NCI-H510A (cell line): ENCODE data around the gene RPS2.
A peak's percentile ranks its signal among the peaks of the same experiment; 100 is the strongest.

Source experiments
- DNase-seq: peaks from one replicate; lab custom pipeline; 2025; lab: John Stamatoyannopoulos, UW

RPS2 gene

DNA sequence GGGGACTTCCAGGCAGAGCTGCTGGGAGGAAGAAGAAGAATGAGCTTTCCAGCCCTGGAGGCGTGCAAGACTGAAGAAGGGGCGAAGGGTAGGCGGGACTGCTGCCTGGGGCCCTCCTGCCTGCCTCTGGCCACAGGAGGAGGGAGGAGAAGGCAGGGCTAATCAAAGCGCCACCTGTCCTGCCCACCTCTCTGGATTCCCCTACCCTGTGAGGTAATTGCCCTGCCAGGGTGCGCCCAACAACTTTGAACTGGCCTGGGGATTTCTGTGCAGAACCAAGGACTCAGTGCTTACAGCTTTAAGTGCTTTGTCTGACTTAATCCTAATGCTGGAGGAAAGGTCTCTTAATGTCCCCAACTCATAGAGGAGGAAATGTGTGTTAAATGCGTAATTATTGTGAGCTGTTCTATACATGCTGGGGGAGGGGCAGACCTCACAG is 16.8 kb upstream of the RPS2 start, which contains the start of gene NOXO1:
Gene NOXO1, minus strand, starts transcription at position 72 of the 439 bp plus-strand sequence. CDS start 290 bp downstream, outside the sequence.
- DNase-seq = no peak

GRCh38 chr16:1980770-1981087 is 16.1 kb upstream of the RPS2 start:
- no peak for DNase-seq

- no peak for DNase-seq
Measured at GRCh38 chr16:1980030-1980769, 15.6 kb upstream of the RPS2 start.

DNA sequence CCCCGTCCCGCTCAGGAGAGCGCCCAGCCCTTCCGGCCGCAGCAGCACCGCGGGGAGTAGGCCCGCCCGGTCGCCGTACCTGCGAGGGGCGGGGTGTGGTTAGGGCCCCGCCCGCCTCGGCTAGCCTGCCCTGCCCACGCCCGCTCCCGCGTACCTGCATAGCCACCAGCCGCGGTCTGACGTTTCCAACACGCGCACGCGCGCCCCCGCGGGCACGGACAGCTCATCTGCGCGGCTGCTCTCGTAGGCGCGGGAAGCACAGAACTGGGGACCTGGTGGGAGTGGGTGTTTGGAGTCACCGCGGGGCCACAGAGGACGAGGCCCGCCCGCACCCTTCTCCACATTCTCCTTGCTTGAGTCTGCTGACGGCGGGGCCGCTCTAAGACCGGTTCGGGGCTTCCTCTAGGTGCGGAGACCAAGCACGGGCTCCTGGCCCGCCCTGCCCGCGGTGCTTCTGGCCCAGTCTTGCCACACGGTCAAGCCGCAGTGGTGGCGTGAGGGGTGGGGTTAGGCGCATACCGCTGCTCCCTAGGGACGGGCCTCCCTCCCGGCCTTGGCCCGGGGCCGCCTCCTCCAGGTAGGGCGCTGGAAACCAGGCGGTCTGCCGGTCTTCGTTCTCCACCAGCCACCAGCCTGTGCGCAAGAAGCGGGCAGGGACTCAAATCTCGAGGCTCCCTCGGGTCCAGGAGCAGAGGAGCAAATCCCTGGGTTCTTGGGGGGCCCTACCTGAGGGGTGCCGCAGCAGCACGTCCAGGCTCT is 14.8 kb upstream of the RPS2 start:
- DNase-seq = no peak

DNA sequence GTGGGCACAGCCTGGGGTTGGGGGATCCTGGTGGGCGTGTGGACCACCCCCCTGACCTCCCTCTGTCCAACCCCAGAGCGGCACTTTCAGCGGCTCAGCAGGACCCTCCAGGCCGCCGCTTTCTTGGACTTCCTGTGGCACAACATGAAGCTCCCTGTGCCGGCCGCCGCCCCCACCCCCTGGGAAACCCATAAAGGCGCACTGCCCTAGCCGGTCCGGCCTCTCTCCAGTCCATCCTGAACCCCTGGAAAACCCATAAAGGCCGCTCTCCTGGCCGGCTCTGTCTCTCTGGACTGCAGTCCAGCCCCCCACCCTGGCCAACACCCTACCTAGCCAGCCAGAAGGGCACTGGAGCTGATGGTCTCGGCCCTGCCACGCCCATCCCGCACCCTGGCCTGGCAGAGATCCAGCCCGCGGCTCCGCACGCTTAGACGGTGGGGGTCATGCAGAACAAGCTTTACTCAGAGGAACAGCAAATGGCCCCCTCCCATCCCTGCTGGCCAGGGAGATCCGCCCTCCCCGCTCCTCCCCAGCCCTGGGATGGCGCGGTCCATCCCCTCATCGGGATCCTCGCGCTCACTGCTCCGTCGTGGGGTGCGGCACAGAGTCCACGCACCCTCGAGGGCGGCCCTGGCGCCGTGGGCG is 14.0 kb upstream of the RPS2 start:
- DNase-seq = no peak

DNA sequence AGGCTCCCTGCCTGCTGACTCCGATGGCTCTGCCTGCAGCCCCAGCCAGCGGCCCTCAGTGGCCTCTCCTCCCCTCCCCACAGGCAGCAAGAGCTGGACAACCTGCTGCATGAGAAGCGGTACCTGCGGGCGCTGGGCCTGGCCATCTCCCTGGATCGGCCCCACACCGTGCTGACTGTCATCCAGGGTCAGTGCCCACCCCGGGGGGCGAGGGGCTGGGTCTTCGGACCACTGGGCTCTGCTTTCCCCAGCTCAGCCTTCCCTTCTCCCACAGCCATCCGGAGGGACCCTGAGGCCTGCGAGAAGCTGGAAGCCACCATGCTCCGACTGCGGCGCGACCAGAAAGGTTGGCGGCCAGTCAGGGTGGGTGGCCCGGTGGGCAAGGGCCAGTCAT is 13.2 kb upstream of the RPS2 start:
- DNase-seq = no peak

DNA sequence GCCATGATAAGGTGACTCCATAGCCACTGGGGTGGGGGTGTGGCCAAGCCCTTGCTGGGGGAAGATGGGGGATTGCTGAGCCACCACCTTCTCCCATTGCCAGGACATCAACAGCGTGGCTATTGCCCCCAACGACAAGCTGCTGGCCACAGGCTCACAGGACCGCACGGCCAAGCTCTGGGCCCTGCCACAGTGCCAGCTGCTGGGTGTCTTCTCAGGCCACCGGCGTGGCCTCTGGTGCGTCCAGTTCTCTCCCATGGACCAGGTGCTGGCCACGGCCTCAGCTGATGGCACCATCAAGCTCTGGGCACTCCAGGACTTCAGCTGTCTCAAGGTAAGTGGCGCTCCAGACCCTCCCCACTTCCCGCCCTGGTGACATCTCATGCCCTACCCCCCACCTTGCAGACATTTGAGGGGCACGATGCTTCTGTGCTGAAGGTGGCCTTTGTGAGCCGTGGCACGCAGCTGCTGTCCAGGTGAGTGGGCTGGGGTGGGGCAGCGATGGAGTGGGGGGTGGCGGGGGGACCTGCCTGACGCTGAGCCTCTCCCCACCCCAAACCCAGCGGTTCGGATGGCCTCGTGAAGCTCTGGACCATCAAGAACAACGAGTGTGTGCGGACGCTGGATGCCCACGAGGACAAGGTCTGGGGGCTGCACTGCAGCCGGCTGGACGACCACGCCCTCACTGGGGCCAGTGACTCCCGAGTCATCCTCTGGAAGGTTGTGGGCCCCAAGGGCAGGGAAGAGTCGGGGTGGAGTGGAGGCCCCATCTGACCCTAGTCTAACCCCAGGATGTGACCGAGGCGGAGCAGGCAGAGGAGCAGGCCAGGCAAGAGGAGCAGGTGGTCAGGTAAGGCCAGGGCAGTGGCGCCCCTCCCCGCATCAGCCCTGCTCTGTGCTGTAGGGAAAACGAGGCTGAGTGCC is 12.6 kb upstream of the RPS2 start:
- no peak for DNase-seq

- no peak for DNase-seq
Measured at GRCh38 chr16:1976216-1976520, 11.5 kb upstream of the RPS2 start.

DNA sequence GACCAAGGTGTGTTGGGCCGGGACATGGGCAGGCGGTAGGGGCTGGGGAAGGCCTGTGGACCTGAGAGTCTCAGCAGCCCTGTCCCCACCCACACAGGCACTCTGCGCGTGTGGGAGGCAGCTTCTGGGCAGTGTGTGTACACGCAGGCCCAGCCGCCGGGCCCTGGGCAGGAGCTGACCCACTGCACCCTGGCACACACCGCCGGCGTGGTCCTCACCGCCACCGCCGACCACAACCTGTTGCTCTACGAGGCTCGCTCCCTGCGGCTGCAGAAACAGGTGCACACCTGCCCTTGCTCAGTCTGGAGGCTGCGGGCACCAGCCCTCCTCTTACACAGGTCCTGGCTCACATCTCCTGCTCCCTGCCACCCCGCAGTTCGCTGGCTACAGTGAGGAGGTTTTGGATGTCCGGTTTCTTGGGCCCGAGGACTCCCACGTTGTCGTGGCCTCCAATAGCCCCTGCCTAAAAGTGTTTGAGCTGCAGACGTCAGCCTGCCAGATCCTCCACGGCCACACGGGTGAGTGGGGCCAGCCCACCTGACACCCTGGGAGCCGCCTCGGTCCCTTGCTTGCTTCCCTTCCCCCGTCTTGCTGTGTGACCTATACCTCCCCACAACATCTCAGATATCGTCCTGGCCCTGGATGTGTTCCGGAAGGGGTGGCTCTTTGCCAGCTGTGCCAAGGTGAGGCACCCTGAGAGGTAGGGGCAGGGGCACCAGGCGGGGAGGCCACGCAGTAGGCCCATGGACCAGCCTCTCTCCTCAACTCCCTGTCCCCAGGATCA is 11.0 kb upstream of the RPS2 start:
- no peak for DNase-seq

DNA sequence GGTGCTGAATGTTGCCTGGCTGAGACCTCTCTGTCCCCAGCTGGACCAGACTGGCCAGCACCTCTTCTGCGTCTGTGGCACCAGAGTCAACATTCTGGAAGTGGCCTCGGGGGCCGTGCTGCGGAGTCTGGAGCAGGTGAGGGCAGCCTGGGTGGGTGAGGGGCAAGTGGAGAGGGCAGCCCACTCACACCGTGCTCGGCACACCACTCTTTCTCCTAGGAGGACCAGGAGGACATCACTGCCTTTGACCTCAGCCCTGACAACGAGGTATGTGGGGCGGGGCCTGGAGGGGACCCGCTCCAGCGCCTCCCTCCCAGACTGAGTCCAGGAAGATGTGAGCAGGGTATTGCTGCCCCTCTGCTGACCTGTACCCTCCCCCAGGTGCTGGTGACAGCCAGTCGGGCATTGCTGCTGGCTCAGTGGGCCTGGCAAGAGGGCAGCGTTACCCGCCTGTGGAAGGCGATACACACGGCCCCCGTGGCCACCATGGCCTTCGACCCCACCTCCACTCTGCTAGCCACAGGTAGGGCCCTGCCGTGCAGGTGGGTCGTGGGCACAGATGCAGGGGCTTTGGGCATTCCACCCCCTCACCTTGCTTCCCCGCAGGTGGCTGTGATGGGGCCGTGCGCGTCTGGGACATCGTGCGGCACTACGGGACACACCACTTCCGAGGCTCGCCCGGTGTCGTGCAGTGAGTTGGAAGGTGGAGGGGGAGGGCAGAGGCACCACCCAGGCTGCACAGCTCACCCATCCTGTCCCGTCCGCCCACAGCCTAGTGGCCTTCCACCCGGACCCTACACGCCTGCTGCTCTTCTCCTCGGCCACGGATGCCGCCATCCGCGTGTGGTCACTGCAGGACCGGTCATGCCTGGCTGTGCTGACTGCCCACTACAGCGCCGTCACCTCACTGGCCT is 9.8 kb upstream of the RPS2 start:
- DNase-seq = no peak

- no peak for DNase-seq
Measured at GRCh38 chr16:1973461-1974156, 9.0 kb upstream of the RPS2 start.

DNA sequence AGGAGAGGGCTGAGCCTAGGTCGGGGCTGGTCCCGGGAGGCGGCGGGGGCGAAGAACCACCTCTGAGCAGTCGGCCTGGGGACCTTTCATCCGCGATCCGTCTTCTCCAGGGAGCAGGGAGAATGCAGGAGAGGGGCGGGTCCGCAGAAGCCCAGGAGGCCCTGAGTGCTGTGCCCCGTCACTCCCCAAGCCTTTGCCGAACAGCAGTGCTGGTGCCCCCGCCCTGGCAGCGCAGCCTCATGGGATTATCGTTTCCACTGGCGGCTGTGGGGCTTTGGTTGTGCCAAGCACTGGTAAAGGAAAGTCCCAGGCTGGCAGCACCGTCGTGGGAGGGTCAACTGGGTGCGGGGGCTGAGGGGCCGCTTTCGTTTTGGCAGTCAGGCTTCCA is 7.9 kb upstream of the RPS2 start:
- DNase-seq = no peak

- DNase-seq = peak; percentile 81
Measured at GRCh38 chr16:1971796-1972489, 7.3 kb upstream of the RPS2 start, which contains the start of gene TBL3. Gene TBL3, plus strand, starts transcription at chr16:1972053. Its CDS starts 112 bp downstream, at chr16:1972165.

DNA sequence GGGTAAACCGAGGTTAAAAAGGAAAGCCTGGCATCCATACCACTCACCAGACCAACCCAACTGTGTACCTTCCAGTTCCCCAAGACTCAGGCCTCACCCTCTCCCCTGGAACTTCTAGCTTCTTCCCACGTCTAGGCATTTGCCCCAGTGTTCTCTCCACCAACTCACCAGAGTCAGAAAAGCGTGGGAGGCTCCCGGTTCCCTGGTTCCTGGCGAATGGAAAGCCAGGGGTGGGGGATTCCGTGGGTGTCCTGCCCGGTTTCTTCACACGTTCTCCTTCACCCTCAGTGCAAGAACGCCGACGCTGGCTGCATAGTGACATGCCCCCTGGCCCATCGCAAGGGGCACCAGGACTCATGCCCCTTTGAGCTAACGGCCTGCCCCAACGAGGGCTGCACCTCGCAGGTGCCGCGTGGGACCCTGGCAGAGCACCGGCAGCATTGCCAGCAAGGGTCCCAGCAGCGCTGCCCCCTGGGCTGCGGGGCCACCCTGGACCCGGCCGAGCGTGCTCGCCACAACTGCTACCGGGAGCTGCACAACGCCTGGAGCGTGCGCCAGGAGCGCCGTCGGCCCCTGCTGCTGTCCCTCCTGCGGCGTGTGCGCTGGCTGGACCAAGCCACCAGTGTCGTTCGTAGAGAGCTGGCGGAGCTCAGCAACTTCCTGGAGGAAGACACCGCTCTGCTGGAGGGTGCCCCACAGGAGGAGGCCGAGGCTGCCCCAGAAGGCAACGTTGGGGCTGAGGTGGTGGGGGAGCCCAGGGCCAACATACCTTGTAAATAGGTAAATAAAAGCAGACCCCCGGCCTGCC is 3.7 kb upstream of the RPS2 start:
- DNase-seq = no peak

DNA sequence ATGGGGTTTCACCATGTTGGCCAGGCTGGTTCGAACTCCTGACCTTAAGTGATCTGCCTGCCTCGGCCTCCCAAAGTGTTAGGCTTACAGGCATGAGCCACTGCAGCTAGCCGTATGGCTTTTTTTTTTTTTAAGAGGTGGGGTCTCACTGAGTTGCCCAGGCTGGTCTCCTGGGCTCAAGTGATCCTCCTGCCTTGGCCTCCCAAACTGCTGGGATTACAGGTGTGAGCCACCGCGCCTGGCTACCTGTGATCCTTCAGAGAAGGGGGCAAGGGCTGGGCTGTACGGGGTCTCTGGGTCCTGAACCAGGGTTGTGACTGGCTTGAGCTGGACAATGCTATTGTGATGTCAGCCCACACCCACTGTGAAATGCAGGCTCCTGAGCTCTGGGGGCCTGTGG is 1.8 kb upstream of the RPS2 start, which contains the start of gene RNF151:
Gene RNF151, plus strand, starts transcription at position 397 of the 400 bp plus-strand sequence. CDS start 26 bp downstream, outside the sequence.
- no peak for DNase-seq

- no peak for DNase-seq
Measured at GRCh38 chr16:1965396-1966001, 873 bp upstream of the RPS2 start.

- DNase-seq = no peak
Measured at GRCh38 chr16:1963806-1964505, 670 bp downstream of the RPS2 start.
